ACHN (cell line): ENCODE results near the gene RAB29.

ENCODE experiments used
- DNase-seq: peaks from one replicate; pipeline ENCODE4 v3.0.0-alpha.2; 2015
- in situ Hi-C: cut with HindIII; loops from 2 replicates; pipeline ENCODE4 v1.10.0; 2017; ENCODE audit warnings: low sequenced_read_pairs, low pct_ligation_motif_present, low pct_unique_long_range_greater_than_20kb

The RAB29 gene

GRCh38 chr1:205774198-205775014, 876 bp downstream of the RAB29 start:
- in situ Hi-C loops = no loop called here
- DNase-seq = no peak

- DNase-seq = no peak
Measured at GRCh38 chr1:205772607-205773032, 2.7 kb downstream of the RAB29 start.

GRCh38 chr1:205770618-205771017, 4.7 kb downstream of the RAB29 start:
- no peak for DNase-seq
- in situ Hi-C loops = no loop called here

More at GRCh38 chr1:205772607-205773032, 2.7 kb downstream of the RAB29 start:
- in situ Hi-C loops = no loop called here

- in situ Hi-C loops = no loop called here
- no peak for DNase-seq
Measured at GRCh38 chr1:205769641-205770365, 5.5 kb downstream of the RAB29 start.

- in situ Hi-C loops = no loop called here
Measured at GRCh38 chr1:205767248-205767647, 8.0 kb downstream of the RAB29 start.

GRCh38 chr1:205766570-205766969, 8.7 kb downstream of the RAB29 start:
- no peak for DNase-seq
- in situ Hi-C loops = no loop called here

More at GRCh38 chr1:205767248-205767647, 8.0 kb downstream of the RAB29 start:
- no peak for DNase-seq

GRCh38 chr1:205766038-205766437, 9.2 kb downstream of the RAB29 start:
- in situ Hi-C loops = no loop called here
- DNase-seq = peak; percentile 48

- in situ Hi-C loops = no loop called here
- DNase-seq = no peak
Measured at GRCh38 chr1:205764578-205764977, 10.7 kb downstream of the RAB29 start.

GRCh38 chr1:205763980-205764379, 11.3 kb downstream of the RAB29 start:
- DNase-seq = no peak
- in situ Hi-C loops = no loop called here

- in situ Hi-C loops = no loop called here
- DNase-seq = no peak
Measured at GRCh38 chr1:205760606-205761005, 14.7 kb downstream of the RAB29 start.

GRCh38 chr1:205756552-205756951, 18.7 kb downstream of the RAB29 start:
- in situ Hi-C loops = no loop called here
- DNase-seq = no peak

- no peak for DNase-seq
- in situ Hi-C loops = no loop called here
Measured at GRCh38 chr1:205754857-205755256, 20.4 kb downstream of the RAB29 start.

GRCh38 chr1:205751036-205751651, 24.1 kb downstream of the RAB29 start:
- DNase-seq = no peak
- in situ Hi-C loops = no loop called here

GRCh38 chr1:205750138-205751035, 24.9 kb downstream of the RAB29 start, which contains the start of gene NUCKS1:
NUCKS1 (minus strand) TSS chr1:205750182; CDS start chr1:205749973, 209 bp downstream.
- in situ Hi-C loops = no loop called here
- peak; percentile 99 for DNase-seq

- DNase-seq = peak; percentile 98
- in situ Hi-C loops = no loop called here
Measured at GRCh38 chr1:205749234-205750137, 25.8 kb downstream of the RAB29 start.

GRCh38 chr1:205748403-205749233, 26.7 kb downstream of the RAB29 start:
- peak; percentile 34 for DNase-seq
- in situ Hi-C loops = no loop called here
